Natural killer cell (primary cell): ENCODE measurements around the gene COQ3. TPM values are rescaled to one million over a fixed set of nuclear protein-coding genes. Genes with fewer than 3 reads are reported as not detected.
"Not testable (repeated sequence)": the region's sequence is repeated elsewhere in the genome, so short reads cannot be mapped to it uniquely, and the experiment has no call there.

Experiments used
- ATAC-seq, 3 donors: fragments of 150-1000 bp in 2 of 3; fragments of 200-7000 bp in 1 of 3; cut with Tn5 transposase; 1 replicate in 1 of 3; 2 replicates in 2 of 3; pipeline ENCODE4 v1.10.0; 2021; ENCODE audit warnings: mild to moderate bottlenecking in 2 of 3, moderate library complexity in 2 of 3
- DNase-seq, 2 donors: peaks; one replicate each; pipeline versions ENCODE4 v3.0.0 to v3.0.0-alpha.2; 2013 to 2021; ENCODE audit warnings: mixed read lengths in 1 of 2
- H3K27ac ChIP-seq: one replicate; pipeline ENCODE4 v1.5.1; 2013; ENCODE audit warnings: mild to moderate bottlenecking, low read length
- H3K27me3 ChIP-seq: one replicate; pipeline ENCODE4 v1.6.1; 2013; ENCODE audit warnings: low read length; ENCODE audit not compliant: control insufficient read depth, insufficient read depth
- H3K36me3 ChIP-seq: one replicate; pipeline ENCODE4 v1.6.1; 2013; ENCODE audit warnings: low read length; ENCODE audit not compliant: control insufficient read depth, insufficient read depth
- H3K4me1 ChIP-seq: one replicate; pipeline ENCODE4 v1.6.1; 2013; ENCODE audit warnings: low read length; ENCODE audit not compliant: control insufficient read depth, insufficient read depth
- H3K4me3 ChIP-seq: one replicate; pipeline ENCODE4 v1.5.1; 2013; ENCODE audit warnings: low read length
- H3K9me3 ChIP-seq: one replicate; pipeline ENCODE4 v1.6.1; 2013; ENCODE audit warnings: low read length; ENCODE audit not compliant: control insufficient read depth, insufficient read depth
- H3K27ac Mint-ChIP-seq, 2 donors: one replicate each; pipeline ENCODE4 v1.8.0; 2022; ENCODE audit warnings: mild to moderate bottlenecking in 2 of 2, mixed read lengths in 2 of 2, moderate library complexity in 1 of 2
- H3K27me3 Mint-ChIP-seq, 2 donors: one replicate each; pipeline ENCODE4 v1.8.0; 2022; ENCODE audit warnings: low read depth in 2 of 2, mixed read lengths in 2 of 2
- H3K36me3 Mint-ChIP-seq: one replicate; pipeline ENCODE4 v1.8.0; 2022; ENCODE audit warnings: mixed read lengths
- H3K4me1 Mint-ChIP-seq, 2 donors: one replicate each; pipeline ENCODE4 v1.8.0; 2022; ENCODE audit warnings: mixed read lengths in 2 of 2
- H3K4me3 Mint-ChIP-seq: one replicate; pipeline ENCODE4 v1.8.0; 2022; ENCODE audit warnings: mild to moderate bottlenecking, moderate library complexity, mixed read lengths
- H3K9me3 Mint-ChIP-seq, 2 donors: one replicate each; pipeline ENCODE4 v1.8.0; 2022; ENCODE audit warnings: mixed read lengths in 2 of 2
- whole genome bisulfite sequencing: methylation state at CpG from one replicate; pipeline ENCODE4 v1.1.7; 2013; ENCODE audit warnings: missing lambda C conversion rate; ENCODE audit not compliant: insufficient coverage; 5-methylcytosine and 5-hydroxymethylcytosine counted together
- intact Hi-C: fragments of 100-400 bp; cut with micrococcal nuclease; formaldehyde crosslinking; loops from one replicate; pipeline ENCODE4 v1.14.2; 2022
- total RNA-seq, 4 donors: library from RNA; stranded (reverse); fragments of 120-200 nt in 1 of 4; gene quantifications; one replicate each; pipeline versions ENCODE4 v1.2.3 to v1.2.4, GENCODE V29; 2013 to 2022
- TF ChIP-seq, protein P1 (sequence below): fragments of 200-600 bp; IDR thresholded peaks from one replicate; pipeline ENCODE4 v1.8.0; 2022; ENCODE audit warnings: antibody characterized with exemption

COQ3 gene
- total RNA-seq, 3 donors from 2014 or later (not counting 1 experiment from before 2014, with no cell fraction given): 2.5 to 3.7 (median 2.6) TPM

DNA sequence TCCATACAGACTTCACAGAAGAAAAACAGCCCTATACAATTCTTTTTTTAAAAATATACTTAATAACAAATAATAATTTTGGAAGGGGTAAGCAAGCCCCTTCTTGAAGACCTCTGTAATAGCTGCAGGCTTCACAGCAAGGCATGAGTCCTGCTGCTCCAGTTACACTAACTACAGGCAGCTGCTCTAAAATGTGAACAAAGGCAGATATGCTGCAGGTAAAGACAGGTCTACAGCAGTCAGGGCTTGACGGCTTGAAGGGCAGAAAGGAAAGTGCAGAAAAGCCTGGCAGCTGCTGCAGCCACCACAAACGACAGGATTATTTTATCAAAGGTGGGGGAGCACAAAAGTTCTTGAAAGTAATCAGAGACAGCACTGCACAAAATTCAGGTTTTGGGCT, 55.8 kb downstream of the COQ3 start:
- Histone ChIP-seq H3K27me3 (peaks cover 3% of the 10 kb centered on the region), H3K36me3 (no peaks in the 10 kb centered on the region), H3K9me3 (no peaks in the 10 kb centered on the region), H3K4me3 (no peak overlapping the region), H3K4me1 (no peaks in the 10 kb centered on the region), H3K27ac (no peak overlapping the region)
- H3K4me3 Mint-ChIP-seq: no peak overlapping the region
- TF ChIP-seq, protein P1, sequence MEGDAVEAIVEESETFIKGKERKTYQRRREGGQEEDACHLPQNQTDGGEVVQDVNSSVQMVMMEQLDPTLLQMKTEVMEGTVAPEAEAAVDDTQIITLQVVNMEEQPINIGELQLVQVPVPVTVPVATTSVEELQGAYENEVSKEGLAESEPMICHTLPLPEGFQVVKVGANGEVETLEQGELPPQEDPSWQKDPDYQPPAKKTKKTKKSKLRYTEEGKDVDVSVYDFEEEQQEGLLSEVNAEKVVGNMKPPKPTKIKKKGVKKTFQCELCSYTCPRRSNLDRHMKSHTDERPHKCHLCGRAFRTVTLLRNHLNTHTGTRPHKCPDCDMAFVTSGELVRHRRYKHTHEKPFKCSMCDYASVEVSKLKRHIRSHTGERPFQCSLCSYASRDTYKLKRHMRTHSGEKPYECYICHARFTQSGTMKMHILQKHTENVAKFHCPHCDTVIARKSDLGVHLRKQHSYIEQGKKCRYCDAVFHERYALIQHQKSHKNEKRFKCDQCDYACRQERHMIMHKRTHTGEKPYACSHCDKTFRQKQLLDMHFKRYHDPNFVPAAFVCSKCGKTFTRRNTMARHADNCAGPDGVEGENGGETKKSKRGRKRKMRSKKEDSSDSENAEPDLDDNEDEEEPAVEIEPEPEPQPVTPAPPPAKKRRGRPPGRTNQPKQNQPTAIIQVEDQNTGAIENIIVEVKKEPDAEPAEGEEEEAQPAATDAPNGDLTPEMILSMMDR: no peak
- peaks cover 10 to 29% of the 10 kb centered on the region in 2 donors for H3K27me3 Mint-ChIP-seq
- H3K9me3 Mint-ChIP-seq: no peaks in the 10 kb centered on the region
- intact Hi-C loops: no loop called here
- H3K27ac Mint-ChIP-seq: no peak overlapping the region
- 69% methylated on average over 2 of the region's 2 CpGs for WGBS
- ATAC-seq: no peak
- no peaks in the 10 kb centered on the region for H3K36me3 Mint-ChIP-seq
- no peaks in the 10 kb centered on the region for H3K4me1 Mint-ChIP-seq
- DNase-seq: no peak

DNA sequence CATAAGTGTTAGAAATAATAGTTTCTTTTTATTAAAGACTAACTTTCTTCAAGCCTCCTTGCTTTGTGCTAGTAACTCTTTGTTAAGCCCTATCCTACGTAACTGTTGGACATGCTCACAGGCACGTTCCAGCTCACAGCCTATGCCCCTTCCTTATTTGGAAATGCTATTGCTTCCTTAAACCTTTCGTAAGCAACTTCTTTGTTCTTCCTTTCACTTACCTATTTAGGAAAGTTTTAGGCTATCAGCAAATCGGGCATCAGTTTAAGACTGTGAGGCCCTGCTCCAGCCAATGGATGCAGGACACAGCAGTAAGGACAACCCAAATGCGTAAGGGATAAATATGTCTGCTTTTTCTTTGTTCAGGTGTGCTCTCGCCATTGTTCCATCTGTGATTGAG, 58.7 kb downstream of the COQ3 start:
- DNase-seq, H3K9me3 ChIP-seq, H3K36me3 Mint-ChIP-seq, H3K4me3 ChIP-seq, ATAC-seq, H3K27ac ChIP-seq, H3K27ac Mint-ChIP-seq, H3K9me3 Mint-ChIP-seq, H3K36me3 ChIP-seq, intact Hi-C loops, H3K4me1 Mint-ChIP-seq, H3K4me1 ChIP-seq, H3K27me3 ChIP-seq, H3K4me3 Mint-ChIP-seq: not testable (repeated sequence)
- 81% methylated on average over 6 of the region's 6 CpGs for WGBS
- peaks cover 10 to 30% of the 10 kb centered on the region in 2 donors for H3K27me3 Mint-ChIP-seq

DNA sequence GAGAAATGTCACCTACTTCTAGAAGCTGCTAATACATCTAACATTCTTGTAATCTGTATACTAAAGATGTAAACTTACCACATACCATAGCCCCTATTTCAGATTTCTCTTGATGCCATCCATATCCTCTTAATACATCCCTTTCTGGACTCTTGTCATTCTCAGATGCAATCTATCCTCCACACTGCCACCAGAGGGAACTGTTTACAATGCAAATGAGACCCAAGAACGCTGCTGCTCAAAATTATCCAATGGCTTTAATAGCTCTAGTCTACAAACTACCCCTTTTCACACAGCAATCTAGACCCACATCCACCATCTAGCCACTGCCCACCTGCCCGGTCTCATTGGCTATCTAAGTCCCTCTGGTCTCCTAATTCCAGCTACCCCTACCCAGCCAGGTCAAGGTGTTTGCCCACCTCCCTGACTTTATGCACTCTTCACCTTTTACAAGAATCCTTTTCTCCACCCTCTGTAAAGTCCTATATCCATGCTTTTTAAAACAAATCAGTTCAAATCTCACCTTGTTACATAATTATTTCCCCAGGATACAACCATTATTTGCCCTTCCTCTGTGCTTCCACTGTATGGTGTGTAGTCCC, 59.4 kb downstream of the COQ3 start:
- WGBS: 26% methylated on average over 2 of the region's 2 CpGs
- TF ChIP-seq, protein P1: no peak
- Histone ChIP-seq H3K36me3 (no peaks in the 10 kb centered on the region), H3K9me3 (no peaks in the 10 kb centered on the region), H3K4me3 (no peak overlapping the region), H3K4me1 (no peaks in the 10 kb centered on the region), H3K27ac (no peak overlapping the region), H3K27me3 (peaks cover 3% of the 10 kb centered on the region)
- Mint-ChIP-seq H3K9me3 (no peaks in the 10 kb centered on the region), H3K27me3 (peaks cover 10 to 30% of the 10 kb centered on the region in 2 donors), H3K27ac (no peak overlapping the region), H3K4me3 (no peak overlapping the region), H3K36me3 (no peaks in the 10 kb centered on the region), H3K4me1 (no peaks in the 10 kb centered on the region)
- intact Hi-C loops: no loop called here
- peak in 1 of 2 donors; percentile 39 for DNase-seq
- peak in 1 of 3 donors; percentile 41 for ATAC-seq

DNA sequence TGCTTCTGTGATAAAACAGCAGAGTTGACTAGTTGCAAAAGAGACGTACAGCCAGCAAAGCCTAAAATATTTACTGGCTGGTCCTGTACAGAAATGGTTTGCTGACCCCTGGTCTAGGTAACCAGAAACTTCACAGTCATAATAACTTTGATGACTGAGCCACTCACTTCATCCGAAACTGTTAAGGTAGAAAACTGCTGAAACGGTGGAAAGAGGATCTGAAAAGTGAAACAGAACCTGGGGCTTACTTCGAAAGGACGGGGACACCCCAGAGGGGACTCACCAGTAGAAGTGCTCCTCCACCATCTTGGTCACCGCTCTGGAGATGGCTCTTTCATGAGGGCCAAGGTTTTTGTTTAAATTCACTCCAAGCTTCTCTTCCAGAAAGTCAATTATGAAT, 60.9 kb downstream of the COQ3 start:
- TF ChIP-seq, protein P1: no peak
- DNase-seq: no peak
- Mint-ChIP-seq H3K27ac (no peak overlapping the region), H3K9me3 (no peaks in the 10 kb centered on the region), H3K27me3 (peaks cover 3 to 20% of the 10 kb centered on the region in 2 donors), H3K4me3 (no peak overlapping the region), H3K36me3 (no peaks in the 10 kb centered on the region), H3K4me1 (no peaks in the 10 kb centered on the region)
- H3K4me1 ChIP-seq: no peaks in the 10 kb centered on the region
- H3K9me3 ChIP-seq: no peaks in the 10 kb centered on the region
- WGBS: 76% methylated on average over 6 of the region's 6 CpGs
- H3K36me3 ChIP-seq: no peaks in the 10 kb centered on the region
- ATAC-seq: no peak
- no peak overlapping the region for H3K4me3 ChIP-seq
- intact Hi-C loops: no loop called here
- H3K27ac ChIP-seq: no peak overlapping the region
- H3K27me3 ChIP-seq: peaks cover 3% of the 10 kb centered on the region
